ENCODE data around the gene PIGU.

Gene PIGU

GRCh38 chr20:34538671-34539123 lies 138.2 kb downstream of the PIGU start:
- TF ChIP-seq EZH2phosphoT487 (IDR thresholded peaks at IDR 0.05; ENCODE audit: borderline replicate concordance, low read length), result no peak
- TF ChIP-seq CTCF (IDR thresholded peaks at IDR 0.05; ENCODE audit: low read depth, low read length, poor library complexity, severe bottlenecking), result peak; percentile 84
- peaks cover 34% of the 10 kb centered on the region for H3K36me3 ChIP-seq (ENCODE audit: control insufficient read depth, low read length)
- H3F3A ChIP-seq (ENCODE audit: control insufficient read depth, insufficient read depth), result no peaks in the 10 kb centered on the region
- H3K27ac ChIP-seq (ENCODE audit: low read depth, low read length), result no peak overlapping the region
- H4K20me1 ChIP-seq (ENCODE audit: control insufficient read depth, insufficient read depth, low read depth, low read length), result no peaks in the 10 kb centered on the region
- H3K79me2 ChIP-seq (ENCODE audit: control insufficient read depth, low read length), result no peaks in the 10 kb centered on the region
- H3K4me1 ChIP-seq (ENCODE audit: control insufficient read depth, low read length), result 0 out of 2 replicates have a peak, but pooled peaks cover 3% of the 10 kb centered on the region
- H3K9me2 ChIP-seq (replicated peaks; ENCODE audit: control insufficient read depth, low read length), result no peaks in the 10 kb centered on the region
- no peaks in the 10 kb centered on the region for H3K27me3 ChIP-seq (ENCODE audit: control insufficient read depth, low read length)
- no peak overlapping the region for H3K4me2 ChIP-seq (ENCODE audit: low read length)
- no peaks in the 10 kb centered on the region for H3K9me3 ChIP-seq (ENCODE audit: control insufficient read depth, insufficient read depth, low read length)
- no peak overlapping the region for H3K4me3 ChIP-seq (ENCODE audit: low read length)

GRCh38 chr20:34537651-34538050 lies 139.2 kb downstream of the PIGU start:
- Histone ChIP-seq H3K9me2 (replicated peaks; ENCODE audit: control insufficient read depth, low read length) (no peaks in the 10 kb centered on the region), H3K79me2 (ENCODE audit: control insufficient read depth, low read length) (no peaks in the 10 kb centered on the region), H3K36me3 (ENCODE audit: control insufficient read depth, low read length) (peaks cover 41% of the 10 kb centered on the region), H3K4me3 (ENCODE audit: low read length) (no peak overlapping the region), H4K20me1 (ENCODE audit: control insufficient read depth, insufficient read depth, low read depth, low read length) (no peaks in the 10 kb centered on the region), H3K4me1 (ENCODE audit: control insufficient read depth, low read length) (0 out of 2 replicates have a peak, but pooled peaks cover 3% of the 10 kb centered on the region), H3K9me3 (ENCODE audit: control insufficient read depth, insufficient read depth, low read length) (no peaks in the 10 kb centered on the region), H3K4me2 (ENCODE audit: low read length) (no peak overlapping the region), H3F3A (ENCODE audit: control insufficient read depth, insufficient read depth) (no peaks in the 10 kb centered on the region), H3K27me3 (ENCODE audit: control insufficient read depth, low read length) (no peaks in the 10 kb centered on the region), H3K27ac (ENCODE audit: low read depth, low read length) (no peak overlapping the region)
- TF ChIP-seq EZH2phosphoT487 (IDR thresholded peaks at IDR 0.05; ENCODE audit: borderline replicate concordance, low read length) (no peak), CTCF (IDR thresholded peaks at IDR 0.05; ENCODE audit: low read depth, low read length, poor library complexity, severe bottlenecking) (no peak)

GRCh38 chr20:34536798-34537394 lies 140.0 kb downstream of the PIGU start:
- no peaks in the 10 kb centered on the region for H3K79me2 ChIP-seq (ENCODE audit: control insufficient read depth, low read length)
- H3K36me3 ChIP-seq (ENCODE audit: control insufficient read depth, low read length), result peaks cover 47% of the 10 kb centered on the region
- H3K4me1 ChIP-seq (ENCODE audit: control insufficient read depth, low read length), result no peaks in the 10 kb centered on the region
- no peaks in the 10 kb centered on the region for H4K20me1 ChIP-seq (ENCODE audit: control insufficient read depth, insufficient read depth, low read depth, low read length)
- H3F3A ChIP-seq (ENCODE audit: control insufficient read depth, insufficient read depth), result no peaks in the 10 kb centered on the region
- H3K27ac ChIP-seq (ENCODE audit: low read depth, low read length), result no peak overlapping the region
- H3K4me3 ChIP-seq (ENCODE audit: low read length), result no peak overlapping the region
- no peaks in the 10 kb centered on the region for H3K27me3 ChIP-seq (ENCODE audit: control insufficient read depth, low read length)
- H3K4me2 ChIP-seq (ENCODE audit: low read length), result no peak overlapping the region
- H3K9me3 ChIP-seq (ENCODE audit: control insufficient read depth, insufficient read depth, low read length), result no peaks in the 10 kb centered on the region
- TF ChIP-seq CTCF (IDR thresholded peaks at IDR 0.05; ENCODE audit: low read depth, low read length, poor library complexity, severe bottlenecking), result peak; percentile 70
- no peak for TF ChIP-seq EZH2phosphoT487 (IDR thresholded peaks at IDR 0.05; ENCODE audit: borderline replicate concordance, low read length)
- no peaks in the 10 kb centered on the region for H3K9me2 ChIP-seq (replicated peaks; ENCODE audit: control insufficient read depth, low read length)

Data from DOHH2 (cell line).